ENCODE measurements around the gene RCAN2. TPM values are rescaled to one million over a fixed set of nuclear protein-coding genes. Genes with fewer than 3 reads are reported as not detected.
A peak's percentile ranks its signal among the peaks of the same experiment; 100 is the strongest.

The RCAN2 gene
- total RNA-seq, 3 donors from 2014 or later: 2.9 to 14.9 (median 5.9) TPM

- Histone ChIP-seq H3K36me3 (no peaks in the 10 kb centered on the region), H3K9me3 (no peaks in the 10 kb centered on the region), H3K27me3 (no peaks in the 10 kb centered on the region), H3K4me1 (no peaks in the 10 kb centered on the region), H3K4me3 (no peak overlapping the region), H3K27ac (peak overlapping the region in 1 of 2 donors; percentile 5)
- no peak for DNase-seq (ENCODE audit: low spot score in 2 of 2)
- intact Hi-C loops (cut with DNase I; ENCODE audit: low total_unique reads): no loop called here
- TF ChIP-seq CTCF (IDR thresholded peaks at IDR 0.05) (no peak), POLR2A (IDR thresholded peaks at IDR 0.05) (no peak), POLR2AphosphoS5 (IDR thresholded peaks at IDR 0.05) (no peak)
Measured at GRCh38 chr6:46468403-46469010, 22.7 kb downstream of the RCAN2 start.

- Histone ChIP-seq H3K9me3 (no peaks in the 10 kb centered on the region), H3K4me1 (no peaks in the 10 kb centered on the region), H3K27me3 (no peaks in the 10 kb centered on the region), H3K27ac (no peak overlapping the region), H3K4me3 (no peak overlapping the region), H3K36me3 (no peaks in the 10 kb centered on the region)
- no peak for DNase-seq (ENCODE audit: low spot score in 2 of 2)
- intact Hi-C loops (cut with DNase I; ENCODE audit: low total_unique reads): no loop called here
- TF ChIP-seq CTCF (IDR thresholded peaks at IDR 0.05): no peak
- TF ChIP-seq POLR2AphosphoS5 (IDR thresholded peaks at IDR 0.05): no peak
- no peak for TF ChIP-seq POLR2A (IDR thresholded peaks at IDR 0.05)
Measured at GRCh38 chr6:46466570-46466969, 24.7 kb downstream of the RCAN2 start.

GRCh38 chr6:46465294-46466165 lies 25.7 kb downstream of the RCAN2 start:
- Histone ChIP-seq H3K36me3 (no peaks in the 10 kb centered on the region), H3K4me3 (no peak overlapping the region), H3K27ac (no peak overlapping the region), H3K4me1 (no peaks in the 10 kb centered on the region), H3K27me3 (no peaks in the 10 kb centered on the region), H3K9me3 (no peaks in the 10 kb centered on the region)
- intact Hi-C loops (cut with DNase I; ENCODE audit: low total_unique reads): no loop called here
- no peak for DNase-seq (ENCODE audit: low spot score in 2 of 2)
- no peak for TF ChIP-seq CTCF (IDR thresholded peaks at IDR 0.05)
- no peak for TF ChIP-seq POLR2A (IDR thresholded peaks at IDR 0.05)
- TF ChIP-seq POLR2AphosphoS5 (IDR thresholded peaks at IDR 0.05): no peak

GRCh38 chr6:46456297-46456696 lies 35.0 kb downstream of the RCAN2 start:
- no peak overlapping the region for H3K4me3 ChIP-seq
- TF ChIP-seq POLR2A (IDR thresholded peaks at IDR 0.05) (no peak), POLR2AphosphoS5 (IDR thresholded peaks at IDR 0.05) (no peak), CTCF (IDR thresholded peaks at IDR 0.05) (no peak)
- DNase-seq (ENCODE audit: low spot score in 2 of 2): no peak
- no peaks in the 10 kb centered on the region for H3K27me3 ChIP-seq
- no peaks in the 10 kb centered on the region for H3K9me3 ChIP-seq
- no peak overlapping the region for H3K27ac ChIP-seq
- intact Hi-C loops (cut with DNase I; ENCODE audit: low total_unique reads): no loop called here
- no peaks in the 10 kb centered on the region for H3K36me3 ChIP-seq
- H3K4me1 ChIP-seq: peaks cover 0 to 5% of the 10 kb centered on the region in 2 donors

- TF ChIP-seq POLR2AphosphoS5 (IDR thresholded peaks at IDR 0.05) (no peak), CTCF (IDR thresholded peaks at IDR 0.05) (no peak), POLR2A (IDR thresholded peaks at IDR 0.05) (no peak)
- intact Hi-C loops (cut with DNase I; ENCODE audit: low total_unique reads): no loop called here
- no peaks in the 10 kb centered on the region for H3K36me3 ChIP-seq
- H3K27me3 ChIP-seq: no peaks in the 10 kb centered on the region
- no peak overlapping the region for H3K27ac ChIP-seq
- H3K4me1 ChIP-seq: peaks cover 0 to 5% of the 10 kb centered on the region in 2 donors
- no peaks in the 10 kb centered on the region for H3K9me3 ChIP-seq
- DNase-seq (ENCODE audit: low spot score in 2 of 2): no peak
- no peak overlapping the region for H3K4me3 ChIP-seq
Measured at GRCh38 chr6:46454691-46455090, 36.6 kb downstream of the RCAN2 start.
